NB4 (cell line): Measurements from ENCODE around the gene FRYL.

ENCODE experiments used
- DNase-seq: peaks from one replicate; pipeline ENCODE4 v3.0.0; 2010; ENCODE audit warnings: low read depth
- H3K4me3 ChIP-seq: one replicate; pipeline ENCODE4 v1.5.1; 2011; ENCODE audit warnings: mild to moderate bottlenecking, low read depth, low read length, moderate library complexity
- CTCF ChIP-seq: IDR thresholded peaks from one replicate; pipeline ENCODE4 v1.5.1; 2012; ENCODE audit warnings: low read depth, low read length
- MAX ChIP-seq: IDR thresholded peaks from 2 replicates; pipeline ENCODE4 v1.6.1; 2011; ENCODE audit warnings: low read depth, low read length
- MYC ChIP-seq: IDR thresholded peaks from 2 replicates; pipeline ENCODE4 v1.6.1; 2011; ENCODE audit warnings: low read depth, low read length
- POLR2A ChIP-seq: IDR thresholded peaks from 2 replicates; pipeline ENCODE4 v1.6.1; 2011; ENCODE audit warnings: mild to moderate bottlenecking; ENCODE audit not compliant: insufficient read length; ENCODE audit errors: extremely low read depth

Gene FRYL

GRCh38 chr4:48708610-48709009 is 71.5 kb downstream of the FRYL start:
- H3K4me3 ChIP-seq, result no peak overlapping the region
- DNase-seq, result no peak
- TF ChIP-seq CTCF, result no peak
- no peak for TF ChIP-seq MYC
- TF ChIP-seq POLR2A, result no peak
- no peak for TF ChIP-seq MAX

GRCh38 chr4:48706736-48707135 is 73.3 kb downstream of the FRYL start:
- DNase-seq, result no peak
- no peak overlapping the region for H3K4me3 ChIP-seq
- TF ChIP-seq CTCF (no peak), MAX (no peak), MYC (no peak), POLR2A (no peak)

- TF ChIP-seq MYC (no peak), MAX (no peak), CTCF (no peak), POLR2A (no peak)
- H3K4me3 ChIP-seq, result no peak overlapping the region
- no peak for DNase-seq
Measured at GRCh38 chr4:48705609-48706008, 74.5 kb downstream of the FRYL start.

GRCh38 chr4:48704091-48704802 is 75.8 kb downstream of the FRYL start:
- TF ChIP-seq CTCF, result no peak
- TF ChIP-seq MAX, result no peak
- TF ChIP-seq MYC, result no peak
- TF ChIP-seq POLR2A, result no peak

GRCh38 chr4:48699475-48699874 is 80.6 kb downstream of the FRYL start:
- no peak for TF ChIP-seq MAX
- TF ChIP-seq MYC, result no peak
- TF ChIP-seq POLR2A, result no peak
- no peak for TF ChIP-seq CTCF
- DNase-seq, result no peak
- no peak overlapping the region for H3K4me3 ChIP-seq

More at GRCh38 chr4:48704091-48704802, 75.8 kb downstream of the FRYL start:
- no peak overlapping the region for H3K4me3 ChIP-seq
- no peak for DNase-seq
